RWPE2 (cell line): Measurements from ENCODE around the gene TTYH1.

ENCODE experiments used
- ATAC-seq: fragments of 200-7000 bp; cut with Tn5 transposase; 3 replicates; pipeline ENCODE4 v1.9.1; 2021; ENCODE audit warnings: low read depth
- DNase-seq: peaks from one replicate; pipeline ENCODE4 v3.0.0-alpha.2; 2020; ENCODE audit warnings: low spot score
- H3K27ac ChIP-seq: fragments of 450-650 bp; 2 replicates; pipeline ENCODE4 v1.5.1; 2017; ENCODE audit warnings: mild to moderate bottlenecking; ENCODE audit not compliant: poor library complexity, severe bottlenecking
- H3K27me3 ChIP-seq: fragments of 250-450 bp; sonication (Bioruptor Pico); 2 replicates; pipeline ENCODE4 v1.5.1; 2021; ENCODE audit warnings: mild to moderate bottlenecking, moderate library complexity; ENCODE audit not compliant: insufficient read depth, poor library complexity, severe bottlenecking
- H3K36me3 ChIP-seq: fragments of 250-450 bp; sonication (Bioruptor Pico); 2 replicates; pipeline ENCODE4 v1.5.1; 2020; ENCODE audit warnings: low read depth, mild to moderate bottlenecking, moderate library complexity
- H3K4me1 ChIP-seq: fragments of 250-450 bp; sonication (Bioruptor Pico); 2 replicates; pipeline ENCODE4 v1.5.1; 2021; ENCODE audit warnings: mild to moderate bottlenecking, moderate library complexity; ENCODE audit not compliant: insufficient read depth, poor library complexity, severe bottlenecking
- H3K4me3 ChIP-seq: fragments of 250-450 bp; sonication (Bioruptor Pico); 2 replicates; pipeline ENCODE4 v1.5.1; 2021; ENCODE audit warnings: mild to moderate bottlenecking, moderate library complexity; ENCODE audit not compliant: severe bottlenecking
- H3K9me3 ChIP-seq: fragments of 250-450 bp; sonication (Bioruptor Pico); 2 replicates; pipeline ENCODE4 v1.5.1; 2021; ENCODE audit warnings: mild to moderate bottlenecking, moderate library complexity; ENCODE audit not compliant: severe bottlenecking
- TF ChIP-seq, protein P1 (sequence below): fragments of 450-650 bp; IDR thresholded peaks from one replicate; pipeline ENCODE4 v1.5.1; 2017; ENCODE audit warnings: mild to moderate bottlenecking, moderate library complexity; ENCODE audit not compliant: poor library complexity, severe bottlenecking

TTYH1 gene

DNA sequence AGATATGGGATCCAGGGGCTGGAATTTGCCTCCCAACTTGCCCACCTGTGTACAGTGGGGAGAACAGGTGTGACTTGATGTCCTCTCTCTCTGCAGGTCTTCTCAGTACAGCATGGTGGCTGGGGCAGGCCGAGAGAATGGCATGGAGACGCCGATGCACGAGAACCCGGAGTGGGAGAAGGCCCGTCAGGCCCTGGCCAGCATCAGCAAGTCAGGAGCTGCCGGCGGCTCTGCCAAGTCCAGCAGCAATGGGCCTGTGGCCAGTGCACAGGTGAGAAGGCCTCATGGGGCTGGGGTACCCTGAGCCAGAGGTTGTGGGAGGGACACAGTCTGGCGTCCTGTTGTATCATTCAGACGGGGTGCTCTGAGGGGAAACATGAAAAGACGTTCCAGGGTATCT is 36.7 kb downstream of the TTYH1 start:
- Histone ChIP-seq H3K27me3 (no peaks in the 10 kb centered on the region), H3K4me3 (no peak overlapping the region), H3K4me1 (peaks cover 10% of the 10 kb centered on the region), H3K27ac (no peak overlapping the region), H3K9me3 (no peaks in the 10 kb centered on the region), H3K36me3 (peaks cover 71% of the 10 kb centered on the region)
- ATAC-seq (no peak), DNase-seq (no peak)
- TF ChIP-seq, protein P1, sequence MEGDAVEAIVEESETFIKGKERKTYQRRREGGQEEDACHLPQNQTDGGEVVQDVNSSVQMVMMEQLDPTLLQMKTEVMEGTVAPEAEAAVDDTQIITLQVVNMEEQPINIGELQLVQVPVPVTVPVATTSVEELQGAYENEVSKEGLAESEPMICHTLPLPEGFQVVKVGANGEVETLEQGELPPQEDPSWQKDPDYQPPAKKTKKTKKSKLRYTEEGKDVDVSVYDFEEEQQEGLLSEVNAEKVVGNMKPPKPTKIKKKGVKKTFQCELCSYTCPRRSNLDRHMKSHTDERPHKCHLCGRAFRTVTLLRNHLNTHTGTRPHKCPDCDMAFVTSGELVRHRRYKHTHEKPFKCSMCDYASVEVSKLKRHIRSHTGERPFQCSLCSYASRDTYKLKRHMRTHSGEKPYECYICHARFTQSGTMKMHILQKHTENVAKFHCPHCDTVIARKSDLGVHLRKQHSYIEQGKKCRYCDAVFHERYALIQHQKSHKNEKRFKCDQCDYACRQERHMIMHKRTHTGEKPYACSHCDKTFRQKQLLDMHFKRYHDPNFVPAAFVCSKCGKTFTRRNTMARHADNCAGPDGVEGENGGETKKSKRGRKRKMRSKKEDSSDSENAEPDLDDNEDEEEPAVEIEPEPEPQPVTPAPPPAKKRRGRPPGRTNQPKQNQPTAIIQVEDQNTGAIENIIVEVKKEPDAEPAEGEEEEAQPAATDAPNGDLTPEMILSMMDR = no peak

GRCh38 chr19:54452626-54453025 is 37.4 kb downstream of the TTYH1 start:
- Histone ChIP-seq H3K4me3 (no peak overlapping the region), H3K27ac (no peak overlapping the region), H3K4me1 (peaks cover 6% of the 10 kb centered on the region), H3K36me3 (peaks cover 73% of the 10 kb centered on the region), H3K9me3 (no peaks in the 10 kb centered on the region), H3K27me3 (no peaks in the 10 kb centered on the region)
- TF ChIP-seq, protein P1 = no peak
- DNase-seq (no peak), ATAC-seq (no peak)

GRCh38 chr19:54453921-54454780 is 38.9 kb downstream of the TTYH1 start:
- DNase-seq (no peak), ATAC-seq (no peak)
- H3K27ac ChIP-seq = no peak overlapping the region
- H3K9me3 ChIP-seq = no peaks in the 10 kb centered on the region
- H3K27me3 ChIP-seq = no peaks in the 10 kb centered on the region
- H3K4me3 ChIP-seq = no peak overlapping the region
- H3K36me3 ChIP-seq = peaks cover 87% of the 10 kb centered on the region
- TF ChIP-seq, protein P1 = no peak
- H3K4me1 ChIP-seq = peaks cover 6% of the 10 kb centered on the region

GRCh38 chr19:54454781-54455675 is 39.8 kb downstream of the TTYH1 start:
- TF ChIP-seq, protein P1 = no peak
- peaks cover 6% of the 10 kb centered on the region for H3K4me1 ChIP-seq
- ATAC-seq = no peak
- H3K27ac ChIP-seq = no peak overlapping the region
- no peaks in the 10 kb centered on the region for H3K27me3 ChIP-seq
- H3K4me3 ChIP-seq = no peak overlapping the region
- peak; percentile 65 for DNase-seq
- no peaks in the 10 kb centered on the region for H3K9me3 ChIP-seq
- H3K36me3 ChIP-seq = peaks cover 89% of the 10 kb centered on the region
